Smooth muscle cell (in vitro differentiated cells): Measurements from ENCODE around the gene ENOX1. TPM values are rescaled to one million over a fixed set of nuclear protein-coding genes. Genes with fewer than 3 reads are reported as not detected.
A peak's percentile ranks its signal among the peaks of the same experiment; 100 is the strongest.

Source experiments
- DNase-seq: peaks from one replicate; lab custom pipeline; 2025; ENCODE audit not compliant: unreplicated experiment; lab: John Stamatoyannopoulos, UW
- H2AFZ ChIP-seq: fragments of 200-600 bp; sonication (generic); 2 replicates; pipeline ENCODE4 v1.6.0; 2016; ENCODE audit warnings: antibody characterized with exemption, low read depth, mild to moderate bottlenecking
- H3F3A ChIP-seq: fragments of 200-600 bp; sonication (generic); 2 replicates; pipeline ENCODE4 v1.6.0; 2017; ENCODE audit warnings: antibody characterized with exemption, low read depth
- H3K27ac ChIP-seq: fragments of 200-600 bp; sonication (generic); 2 replicates; pipeline ENCODE4 v1.5.1; 2016; ENCODE audit warnings: low read depth, mild to moderate bottlenecking
- H3K27me3 ChIP-seq: fragments of 200-600 bp; sonication (generic); 2 replicates; pipeline ENCODE4 v1.6.1; 2016; ENCODE audit warnings: low read depth, mild to moderate bottlenecking
- H3K36me3 ChIP-seq: fragments of 200-600 bp; sonication (generic); 2 replicates; pipeline ENCODE4 v1.5.1; 2016; ENCODE audit warnings: low read depth
- H3K4me1 ChIP-seq: fragments of 200-600 bp; sonication (generic); 2 replicates; pipeline ENCODE4 v1.5.1; 2016; ENCODE audit warnings: low read depth
- H3K4me2 ChIP-seq: fragments of 200-600 bp; sonication (generic); 2 replicates; pipeline ENCODE4 v1.6.0; 2016; ENCODE audit warnings: mild to moderate bottlenecking
- H3K4me3 ChIP-seq: fragments of 200-600 bp; sonication (generic); 2 replicates; pipeline ENCODE4 v1.5.1; 2016; ENCODE audit warnings: mild to moderate bottlenecking
- H3K79me2 ChIP-seq: fragments of 200-600 bp; sonication (generic); 2 replicates; pipeline ENCODE4 v1.6.0; 2016; ENCODE audit warnings: low read depth, mild to moderate bottlenecking
- H3K9ac ChIP-seq: fragments of 200-600 bp; sonication (generic); 2 replicates; pipeline ENCODE4 v1.6.0; 2016; ENCODE audit warnings: low read depth
- H3K9me3 ChIP-seq: fragments of 200-600 bp; sonication (generic); replicated peaks from 2 replicates; pipeline ENCODE4 v1.5.1; 2016; ENCODE audit warnings: low read depth
- H4K20me1 ChIP-seq: fragments of 200-600 bp; sonication (generic); 2 replicates; pipeline ENCODE4 v1.6.0; 2016; ENCODE audit warnings: low read depth
- CTCF ChIP-seq: fragments of 200-600 bp; sonication (generic); IDR thresholded peaks from 2 replicates; pipeline ENCODE4 v1.5.1; 2017; ENCODE audit warnings: borderline replicate concordance, mild to moderate bottlenecking, antibody characterized with exemption; ENCODE audit not compliant: insufficient read depth, poor library complexity, severe bottlenecking
- WGBS: methylation state at CpG from one replicate; pipeline ENCODE4 v1.1.7; 2016; ENCODE audit warnings: low lambda C conversion rate; 5-methylcytosine and 5-hydroxymethylcytosine counted together
- polyA plus RNA-seq: library from polyadenylated mRNA; unstranded; fragments of >200 nt; fragmentation: Nextera tagmentation; extraction: Ambion mirVana; gene quantifications from 2 replicates; pipeline ENCODE4 v1.2.1, GENCODE V29; 2016
- total RNA-seq: library from RNA; depleted of rRNA; stranded (reverse); fragments of >200 nt; gene quantifications from 2 replicates; pipeline ENCODE4 v1.2.3, GENCODE V29; 2014

The ENOX1 gene
- total and polyA plus RNA-seq, 2 experiments from 2014 or later, result 1.9 to 2.6 TPM

- no peak overlapping the region for H3K27ac ChIP-seq
- no peaks in the 10 kb centered on the region for H4K20me1 ChIP-seq
- H3K4me3 ChIP-seq, result no peak overlapping the region
- no peak overlapping the region for H3K9ac ChIP-seq
- H3K79me2 ChIP-seq, result no peaks in the 10 kb centered on the region
- 100% methylated on average over 4 of the region's 4 CpGs for WGBS
- H3F3A ChIP-seq, result no peaks in the 10 kb centered on the region
- H3K27me3 ChIP-seq, result no peaks in the 10 kb centered on the region
- no peak overlapping the region for H2AFZ ChIP-seq
- no peaks in the 10 kb centered on the region for H3K9me3 ChIP-seq
- no peak for TF ChIP-seq CTCF
- no peaks in the 10 kb centered on the region for H3K36me3 ChIP-seq
- peaks cover 9% of the 10 kb centered on the region for H3K4me1 ChIP-seq
- no peak for DNase-seq
- no peak overlapping the region for H3K4me2 ChIP-seq
These were observed 460.7 kb downstream of the ENOX1 start for GRCh38 chr13:43326100-43326499.

- Histone ChIP-seq H3K4me1 (peaks cover 4% of the 10 kb centered on the region), H3K9ac (no peak overlapping the region), H3K79me2 (no peaks in the 10 kb centered on the region), H3K9me3 (no peaks in the 10 kb centered on the region), H3K27me3 (no peaks in the 10 kb centered on the region), H3K27ac (no peak overlapping the region), H3K4me3 (no peak overlapping the region), H2AFZ (no peak overlapping the region), H4K20me1 (no peaks in the 10 kb centered on the region), H3K36me3 (no peaks in the 10 kb centered on the region), H3F3A (no peaks in the 10 kb centered on the region), H3K4me2 (no peak overlapping the region)
- TF ChIP-seq CTCF, result no peak
- WGBS, result 85% methylated on average over 4 of the region's 4 CpGs
- no peak for DNase-seq
These were observed 461.1 kb downstream of the ENOX1 start for GRCh38 chr13:43325636-43326035.

GRCh38 chr13:43324129-43324528 lies 462.6 kb downstream of the ENOX1 start:
- Histone ChIP-seq H3K4me2 (no peak overlapping the region), H3F3A (no peaks in the 10 kb centered on the region), H2AFZ (no peak overlapping the region), H3K9ac (no peak overlapping the region), H3K27me3 (no peaks in the 10 kb centered on the region), H3K4me3 (no peak overlapping the region), H3K27ac (no peak overlapping the region), H3K9me3 (no peaks in the 10 kb centered on the region), H3K36me3 (no peaks in the 10 kb centered on the region), H4K20me1 (no peaks in the 10 kb centered on the region), H3K79me2 (no peaks in the 10 kb centered on the region), H3K4me1 (peaks cover 9% of the 10 kb centered on the region)
- no peak for TF ChIP-seq CTCF
- WGBS, result 77% methylated on average over 3 of the region's 3 CpGs
- DNase-seq, result no peak

- Histone ChIP-seq H3K27ac (no peak overlapping the region), H3K36me3 (no peaks in the 10 kb centered on the region), H2AFZ (peak overlapping the region; percentile 33), H3K27me3 (no peaks in the 10 kb centered on the region), H3K4me3 (no peak overlapping the region), H4K20me1 (no peaks in the 10 kb centered on the region), H3K9ac (no peak overlapping the region), H3K79me2 (no peaks in the 10 kb centered on the region), H3K9me3 (no peaks in the 10 kb centered on the region), H3K4me2 (peak overlapping the region; percentile 9), H3F3A (no peaks in the 10 kb centered on the region), H3K4me1 (peaks cover 22% of the 10 kb centered on the region)
- no peak for TF ChIP-seq CTCF
- no peak for DNase-seq
- WGBS, result 42% methylated on average over 10 of the region's 10 CpGs
These were observed 466.9 kb downstream of the ENOX1 start for GRCh38 chr13:43319617-43320444.
